ENCODE data around the gene SPTB.
"Not testable (repeated sequence)": the region's sequence is repeated elsewhere in the genome, so short reads cannot be mapped to it uniquely, and the experiment has no call there.

Gene SPTB

DNA sequence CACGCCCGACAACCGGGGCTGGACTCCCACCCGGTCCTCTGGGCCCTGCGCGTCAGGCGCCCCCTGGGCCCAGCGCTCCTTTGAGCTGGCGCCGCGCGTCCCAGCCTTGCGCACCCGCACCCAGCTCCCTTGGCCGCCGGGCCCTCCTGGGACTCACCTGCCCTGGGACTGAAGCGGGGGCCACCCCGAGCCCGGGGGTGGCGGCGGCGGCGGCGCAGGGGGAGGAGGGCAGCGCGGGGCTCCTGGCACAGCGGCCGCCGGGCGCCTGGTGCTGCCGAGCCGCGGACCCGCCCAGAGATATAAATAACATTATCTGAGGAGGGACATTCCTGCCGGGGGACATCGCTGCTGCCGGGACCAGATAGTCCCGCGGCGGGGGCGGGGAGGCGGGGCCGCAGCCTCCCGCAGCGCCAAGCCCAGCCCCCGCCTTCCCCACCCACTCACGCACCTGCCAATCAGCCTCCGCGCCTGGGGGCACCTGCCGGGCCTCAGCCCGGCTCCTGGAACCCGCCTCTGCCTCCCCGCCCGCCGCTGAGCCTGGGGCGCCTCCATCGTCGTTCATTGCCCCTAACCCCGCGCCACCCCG is at the start of gene SPTB:
SPTB (minus strand) TSS at position 273 of the 586 bp plus-strand sequence. CDS start 56,813 bp downstream, outside the sequence.
- TF ChIP-seq POLR2A (IDR thresholded peaks at IDR 0.05; ENCODE audit: low read length) (no peak), GATA1 (IDR thresholded peaks at IDR 0.05; ENCODE audit: low read depth, low read length) (peak; percentile 62)
- DNase-seq, result peak; percentile 97 to 98

DNA sequence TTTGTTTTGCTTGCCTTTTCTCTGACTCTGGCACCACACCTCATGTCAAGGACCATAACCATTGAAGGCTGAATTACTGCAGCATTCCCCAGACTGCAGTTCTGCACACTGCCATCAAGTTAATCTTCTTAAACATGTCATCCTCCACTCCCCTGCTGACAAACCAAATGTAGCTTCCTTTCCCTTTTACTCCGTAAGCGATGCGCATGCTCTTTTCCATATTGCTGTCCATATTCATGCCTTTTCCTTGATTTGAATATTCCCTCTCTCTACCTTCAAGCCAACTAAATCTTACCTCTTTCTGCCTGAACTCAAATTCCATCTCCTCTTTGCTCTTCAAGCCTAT is 49.3 kb upstream of the SPTB start:
- TF ChIP-seq POLR2A (IDR thresholded peaks at IDR 0.05; ENCODE audit: low read length) (no peak), GATA1 (IDR thresholded peaks at IDR 0.05; ENCODE audit: low read depth, low read length) (no peak)
- no peak for DNase-seq

DNA sequence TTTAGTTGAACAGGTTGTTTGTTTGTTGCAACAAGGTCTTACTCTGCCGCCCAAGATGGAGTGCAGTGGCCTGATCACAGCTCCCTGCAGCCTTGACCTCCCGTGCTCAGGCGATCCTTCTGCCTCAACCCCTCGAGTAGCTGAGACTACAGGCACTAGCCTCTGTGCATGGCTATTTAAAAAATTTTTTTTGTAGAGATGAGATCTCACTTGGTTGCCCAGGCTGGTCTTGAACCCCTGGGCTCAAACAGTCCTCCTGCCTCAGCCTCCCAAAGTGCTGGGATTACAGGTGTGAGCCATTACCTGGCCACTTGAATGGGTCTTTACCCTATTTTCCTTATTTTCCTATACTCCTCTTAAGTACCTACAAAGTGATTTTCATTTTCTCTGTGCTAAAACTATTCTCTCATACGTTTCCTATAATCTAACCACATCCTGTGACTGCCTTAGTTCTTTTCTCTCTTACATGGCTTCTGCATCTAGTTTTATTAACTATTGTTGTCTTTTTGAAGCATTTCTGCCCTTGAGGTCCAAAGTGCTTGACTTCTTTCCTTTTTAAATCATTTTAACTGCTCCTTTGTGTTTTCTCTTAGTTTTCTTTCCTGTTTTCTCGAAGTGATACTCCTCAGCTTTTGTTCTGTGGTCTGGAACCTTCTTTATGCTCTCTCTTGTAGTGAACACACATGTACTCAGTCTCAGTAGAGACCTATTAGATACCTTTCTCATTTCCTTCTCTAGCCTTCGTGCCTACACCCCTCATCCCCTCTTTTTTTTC is 48.7 kb upstream of the SPTB start:
- no peak for DNase-seq
- TF ChIP-seq POLR2A (IDR thresholded peaks at IDR 0.05; ENCODE audit: low read length) (no peak), GATA1 (IDR thresholded peaks at IDR 0.05; ENCODE audit: low read depth, low read length) (no peak)

GRCh38 chr14:64927031-64927430 is 47.3 kb upstream of the SPTB start:
- DNase-seq, result peak in 1 of 2 experiments; percentile 26
- TF ChIP-seq POLR2A (IDR thresholded peaks at IDR 0.05; ENCODE audit: low read length), result no peak
- no peak for TF ChIP-seq GATA1 (IDR thresholded peaks at IDR 0.05; ENCODE audit: low read depth, low read length)

DNA sequence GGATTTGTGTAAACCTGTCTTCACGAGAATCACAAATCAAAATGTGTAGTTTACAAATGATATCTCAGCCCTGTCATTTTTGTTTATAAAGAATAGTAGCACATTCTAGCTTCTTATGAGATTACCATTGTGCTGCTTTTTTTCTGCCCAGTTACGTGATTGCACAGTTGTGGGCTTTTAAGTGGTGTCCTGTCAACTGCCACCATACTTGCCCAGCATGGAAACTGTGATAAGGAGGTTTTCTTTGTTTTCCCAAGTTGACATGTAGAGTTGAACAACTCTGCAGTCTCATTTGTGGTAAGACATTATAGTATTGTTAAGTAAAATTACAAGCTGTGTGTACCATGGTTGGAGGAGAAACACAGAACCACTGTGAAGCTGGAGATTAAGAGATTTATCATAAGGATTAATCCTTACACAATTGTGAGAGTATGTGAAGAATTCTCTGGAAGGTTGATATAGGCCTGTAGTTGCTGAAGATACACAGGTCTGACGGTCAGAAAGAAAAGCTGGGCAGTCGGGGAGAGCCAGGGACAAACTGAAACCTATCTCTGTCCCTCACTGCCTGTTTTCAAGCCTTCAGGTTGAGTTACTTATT is 46.8 kb upstream of the SPTB start:
- peak in 1 of 2 experiments; percentile 20 for DNase-seq
- TF ChIP-seq GATA1 (IDR thresholded peaks at IDR 0.05; ENCODE audit: low read depth, low read length) (no peak), POLR2A (IDR thresholded peaks at IDR 0.05; ENCODE audit: low read length) (no peak)

GRCh38 chr14:64923015-64923414 is 43.3 kb upstream of the SPTB start:
- DNase-seq, result no peak
- TF ChIP-seq POLR2A (IDR thresholded peaks at IDR 0.05; ENCODE audit: low read length) (no peak), GATA1 (IDR thresholded peaks at IDR 0.05; ENCODE audit: low read depth, low read length) (no peak)

DNA sequence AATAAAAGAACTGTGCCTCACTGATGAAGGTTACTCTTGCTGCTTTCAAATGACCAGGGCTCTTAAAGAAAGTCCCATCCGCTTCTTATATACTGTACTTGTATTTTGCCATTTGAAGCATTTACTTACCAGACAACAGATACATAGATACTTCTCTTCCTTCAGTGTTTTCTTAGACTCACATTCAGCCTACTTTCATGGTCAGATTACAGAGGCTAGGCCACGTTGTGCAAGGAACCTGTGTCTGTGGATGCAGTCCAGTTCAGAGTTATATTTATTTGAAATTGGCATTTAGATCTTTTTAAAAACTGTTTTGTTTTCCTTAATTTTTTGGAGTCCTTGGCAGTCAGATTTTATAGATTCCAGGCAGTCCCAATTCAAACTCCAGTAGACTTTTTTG is 40.8 kb upstream of the SPTB start:
- TF ChIP-seq POLR2A (IDR thresholded peaks at IDR 0.05; ENCODE audit: low read length), result no peak
- TF ChIP-seq GATA1 (IDR thresholded peaks at IDR 0.05; ENCODE audit: low read depth, low read length), result no peak
- DNase-seq, result no peak

DNA sequence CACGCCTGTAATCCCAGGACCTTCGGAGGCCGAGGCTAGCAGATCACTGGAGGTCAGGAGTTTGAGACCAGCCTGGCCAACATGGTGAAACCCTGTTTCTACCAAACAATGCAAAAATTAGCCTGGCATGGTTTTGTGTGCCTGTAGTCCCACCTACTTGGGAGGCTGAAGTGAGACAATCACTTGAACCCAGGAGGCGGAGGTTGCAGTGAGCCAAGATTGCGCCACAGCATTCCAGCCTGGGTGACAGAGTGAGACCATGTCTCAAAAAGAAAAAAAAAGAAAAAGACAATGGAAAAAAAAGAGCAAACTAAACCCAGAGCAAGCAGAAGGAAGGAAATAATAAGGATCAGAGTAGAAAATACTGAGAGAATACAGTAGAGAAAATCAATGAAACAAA is 39.9 kb upstream of the SPTB start:
- no peak for TF ChIP-seq POLR2A (IDR thresholded peaks at IDR 0.05; ENCODE audit: low read length)
- TF ChIP-seq GATA1 (IDR thresholded peaks at IDR 0.05; ENCODE audit: low read depth, low read length), result no peak
- DNase-seq, result no peak

DNA sequence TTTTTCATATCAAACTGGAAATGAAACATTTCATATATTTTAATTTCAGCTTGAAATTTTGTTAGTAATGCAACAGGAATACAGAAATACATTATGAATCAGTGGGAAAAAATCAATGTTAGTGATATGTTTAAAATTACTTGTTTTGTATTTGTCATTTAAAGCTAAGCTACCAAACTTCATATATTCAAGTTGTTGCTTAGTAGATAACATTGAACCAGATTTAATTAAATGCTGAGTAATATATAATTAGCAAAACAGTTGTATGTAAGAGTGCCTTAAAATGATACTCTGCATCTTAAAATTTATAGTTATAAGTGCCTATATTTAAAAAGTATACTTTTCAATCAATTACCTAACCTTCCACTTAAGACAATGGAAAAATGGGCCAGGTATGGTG is 39.5 kb upstream of the SPTB start:
- no peak for TF ChIP-seq GATA1 (IDR thresholded peaks at IDR 0.05; ENCODE audit: low read depth, low read length)
- no peak for TF ChIP-seq POLR2A (IDR thresholded peaks at IDR 0.05; ENCODE audit: low read length)
- DNase-seq, result no peak

DNA sequence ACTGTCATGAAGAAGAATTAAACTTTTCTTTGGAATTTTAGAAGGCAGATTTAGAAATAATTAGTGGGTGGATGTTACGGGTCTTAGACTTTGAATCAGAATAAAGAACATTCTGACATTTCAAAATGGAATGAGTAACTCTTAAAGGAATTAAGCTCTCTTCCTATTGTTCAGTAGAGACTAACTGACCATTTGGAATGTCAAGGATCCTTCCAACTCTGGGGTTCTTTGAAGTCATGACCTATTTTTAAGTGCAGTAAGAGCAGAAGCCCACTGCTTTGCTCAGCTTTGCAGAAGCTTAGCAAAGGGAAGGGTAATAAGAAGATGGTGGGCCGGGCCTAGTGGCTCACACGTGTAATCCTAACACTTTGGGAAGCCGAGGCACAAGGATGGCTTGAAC is 38.5 kb upstream of the SPTB start:
- no peak for TF ChIP-seq GATA1 (IDR thresholded peaks at IDR 0.05; ENCODE audit: low read depth, low read length)
- no peak for TF ChIP-seq POLR2A (IDR thresholded peaks at IDR 0.05; ENCODE audit: low read length)
- no peak for DNase-seq

DNA sequence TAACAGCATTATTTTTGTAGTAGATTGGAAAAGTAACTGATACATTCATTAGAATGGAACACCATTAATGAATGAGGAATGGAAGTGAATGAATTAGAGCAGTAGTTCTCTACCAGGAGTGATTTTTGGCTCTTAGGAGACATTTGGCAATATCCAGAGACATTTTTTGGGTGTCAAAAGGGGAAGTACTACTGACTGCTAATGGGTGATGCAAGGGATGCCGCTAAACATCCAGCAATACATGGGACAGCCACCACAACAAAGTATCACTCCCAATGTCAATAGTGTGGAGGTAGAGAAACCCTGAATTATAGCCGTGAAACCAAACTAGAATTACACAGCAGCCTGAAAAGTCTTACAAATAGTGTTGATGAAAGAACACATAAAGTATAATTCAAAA is 36.1 kb upstream of the SPTB start:
- peak in 1 of 2 experiments; percentile 15 for DNase-seq
- TF ChIP-seq GATA1 (IDR thresholded peaks at IDR 0.05; ENCODE audit: low read depth, low read length) (no peak), POLR2A (IDR thresholded peaks at IDR 0.05; ENCODE audit: low read length) (no peak)

DNA sequence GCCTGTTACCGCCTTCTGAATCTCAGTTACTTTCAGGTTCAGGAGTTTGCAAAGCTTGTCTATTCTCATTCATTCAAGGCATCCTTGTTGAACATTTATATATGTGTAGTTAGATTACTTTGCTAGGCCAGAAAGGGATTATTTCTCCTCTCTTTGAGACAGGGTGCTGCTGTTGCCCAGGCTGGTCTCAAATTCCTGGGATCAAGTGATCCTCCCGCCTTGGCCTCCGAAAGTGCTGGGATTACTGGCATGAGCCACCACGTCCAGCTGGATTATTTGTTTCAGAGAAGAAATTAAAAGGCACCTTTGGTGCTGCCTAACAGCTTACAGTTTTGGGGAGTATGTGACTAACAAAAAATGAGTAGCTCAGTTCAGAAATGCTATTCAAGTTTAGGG is 35.3 kb upstream of the SPTB start:
- no peak for TF ChIP-seq GATA1 (IDR thresholded peaks at IDR 0.05; ENCODE audit: low read depth, low read length)
- no peak for TF ChIP-seq POLR2A (IDR thresholded peaks at IDR 0.05; ENCODE audit: low read length)
- no peak for DNase-seq

GRCh38 chr14:64914237-64915028 is 34.7 kb upstream of the SPTB start, which contains the start of gene CHURC1:
CHURC1 (plus strand) TSS chr14:64914455; CDS start chr14:64914496, 41 bp downstream.
- TF ChIP-seq GATA1 (IDR thresholded peaks at IDR 0.05; ENCODE audit: low read depth, low read length) (no peak), POLR2A (IDR thresholded peaks at IDR 0.05; ENCODE audit: low read length) (peak; percentile 94)
- peak; percentile 95 to 97 for DNase-seq

DNA sequence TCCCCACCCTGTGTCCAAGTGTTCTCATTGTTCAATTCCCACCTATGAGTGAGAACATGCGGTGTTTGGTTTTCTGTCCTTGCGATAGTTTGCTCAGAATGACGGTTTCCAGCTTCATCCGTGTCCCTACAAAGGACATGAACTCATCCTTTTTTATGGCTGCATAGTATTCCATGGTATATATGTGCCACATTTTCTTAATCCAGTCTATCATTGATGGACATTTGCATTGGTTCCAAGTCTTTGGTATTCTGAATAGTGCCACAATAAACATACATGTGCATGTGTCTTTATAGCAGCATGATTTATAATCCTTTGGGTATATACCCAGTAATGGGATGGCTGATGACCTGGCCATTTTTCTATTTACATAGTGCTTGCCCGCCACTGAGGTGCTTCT is 33.8 kb upstream of the SPTB start:
- not testable (repeated sequence) for DNase-seq
